ENCODE data around the gene DNAI2.
"Not testable (repeated sequence)": the region's sequence is repeated elsewhere in the genome, so short reads cannot be mapped to it uniquely, and the experiment has no call there.

Gene DNAI2

GRCh38 chr17:74274709-74275340 lies 791 bp downstream of the DNAI2 start:
- TF ChIP-seq CTCF (IDR thresholded peaks at IDR 0.05; ENCODE audit: low read depth, low read length, missing control alignments), result no peak
- no peak for DNase-seq (ENCODE audit: low read depth)
- no peak overlapping the region for H3K4me3 ChIP-seq (ENCODE audit: low read depth, low read length)

GRCh38 chr17:74276051-74276476 lies 2.0 kb downstream of the DNAI2 start:
- H3K4me3 ChIP-seq (ENCODE audit: low read depth, low read length), result no peak overlapping the region
- no peak for DNase-seq (ENCODE audit: low read depth)

GRCh38 chr17:74276541-74277009 lies 2.5 kb downstream of the DNAI2 start:
- TF ChIP-seq CTCF (IDR thresholded peaks at IDR 0.05; ENCODE audit: low read depth, low read length, missing control alignments), result no peak
- DNase-seq (ENCODE audit: low read depth), result no peak
- H3K4me3 ChIP-seq (ENCODE audit: low read depth, low read length), result no peak overlapping the region

More at GRCh38 chr17:74276051-74276476, 2.0 kb downstream of the DNAI2 start:
- TF ChIP-seq CTCF (IDR thresholded peaks at IDR 0.05; ENCODE audit: low read depth, low read length, missing control alignments), result no peak

- no peak for TF ChIP-seq CTCF (IDR thresholded peaks at IDR 0.05; ENCODE audit: low read depth, low read length, missing control alignments)
- no peak overlapping the region for H3K4me3 ChIP-seq (ENCODE audit: low read depth, low read length)
- no peak for DNase-seq (ENCODE audit: low read depth)
Measured at GRCh38 chr17:74277935-74278334, 3.9 kb downstream of the DNAI2 start.

GRCh38 chr17:74279617-74280016 lies 5.6 kb downstream of the DNAI2 start:
- DNase-seq (ENCODE audit: low read depth); H3K4me3 ChIP-seq (ENCODE audit: low read depth, low read length): not testable (repeated sequence)

GRCh38 chr17:74280093-74280513 lies 6.1 kb downstream of the DNAI2 start:
- no peak overlapping the region for H3K4me3 ChIP-seq (ENCODE audit: low read depth, low read length)
- no peak for TF ChIP-seq CTCF (IDR thresholded peaks at IDR 0.05; ENCODE audit: low read depth, low read length, missing control alignments)
- DNase-seq (ENCODE audit: low read depth), result peak; percentile 30

GRCh38 chr17:74281799-74282198 lies 7.8 kb downstream of the DNAI2 start:
- H3K4me3 ChIP-seq (ENCODE audit: low read depth, low read length), result no peak overlapping the region
- TF ChIP-seq CTCF (IDR thresholded peaks at IDR 0.05; ENCODE audit: low read depth, low read length, missing control alignments), result no peak
- DNase-seq (ENCODE audit: low read depth), result no peak

- not testable (repeated sequence) for H3K4me3 ChIP-seq (ENCODE audit: low read depth, low read length)
Measured at GRCh38 chr17:74282274-74282586, 8.2 kb downstream of the DNAI2 start.

More at GRCh38 chr17:74282274-74282586, 8.2 kb downstream of the DNAI2 start:
- not testable (repeated sequence) for DNase-seq (ENCODE audit: low read depth)
